K562 (cell line): ENCODE data around the gene TMEM138. TPM values are rescaled to one million over a fixed set of nuclear protein-coding genes. Genes with fewer than 3 reads are reported as not detected.

Experiments
- ATF1 ChIP-seq, 2 experiments: fragments of 450-650 bp in 1 of 2; IDR thresholded peaks; 2 replicates each; pipeline ENCODE4 v1.6.1; 2016; ENCODE audit warnings: missing compliant biosample characterization in 1 of 2, missing genetic modification characterization in 1 of 2
- EP300 ChIP-seq: IDR thresholded peaks from 2 replicates; pipeline ENCODE4 v1.6.1; 2012; ENCODE audit warnings: low read length, improper control_type of control experiment
- NR2C1 ChIP-seq, 2 experiments: fragments of 450-650 bp; IDR thresholded peaks; 2 replicates each; pipeline ENCODE4 v1.6.1; 2017; ENCODE audit warnings: mild to moderate bottlenecking in 2 of 2, antibody characterized with exemption in 1 of 2, inconsistent platforms in 1 of 2, missing compliant biosample characterization in 1 of 2, missing genetic modification characterization in 1 of 2
- NR3C1 ChIP-seq: sonication (generic); formaldehyde crosslinking; IDR thresholded peaks from 2 replicates; pipeline ENCODE4 v1.8.1; 2022; ENCODE audit warnings: missing genetic modification reagents
- PCBP1 ChIP-seq: fragments of 200-400 bp; formaldehyde crosslinking; IDR thresholded peaks from 2 replicates; pipeline ENCODE4 v1.6.1; 2018; ENCODE audit warnings: mild to moderate bottlenecking, low read depth, low read length; ENCODE audit not compliant: poor library complexity, severe bottlenecking
- ZFP1 ChIP-seq: fragments of 450-650 bp; formaldehyde crosslinking; IDR thresholded peaks from 2 replicates; pipeline ENCODE4 v1.4.0; 2020; ENCODE audit warnings: mild to moderate bottlenecking, mixed read lengths
- ZNF395 ChIP-seq: fragments of 200-800 bp; sonication (Bioruptor generic); IDR thresholded peaks from 2 replicates; pipeline ENCODE4 v1.6.1; 2017; ENCODE audit warnings: missing genetic modification characterization, missing compliant biosample characterization
- polyA plus RNA-seq, 8 experiments: library from polyadenylated mRNA; depleted of rRNA in 4 of 8; stranded (reverse) in 5 of 8; unstranded in 3 of 8; fragments of >200 nt; fragmentation: Nextera tagmentation in 2 of 8; fragmentation: Illumina TruSeq in 1 of 8; extraction: Ambion mirVana in 2 of 8; extraction: Trizol in 1 of 8; gene quantifications; 2 replicates each; pipeline versions ENCODE4 v1.2.1 to v1.2.3, GENCODE V29; 2011 to 2014; ENCODE audit warnings: inconsistent platforms in 1 of 8, missing spikeins in 1 of 8
- total RNA-seq, 7 experiments: library from RNA; depleted of rRNA in 6 of 7; stranded (reverse); fragments of >200 nt in 6 of 7; fragmentation: Illumina TruSeq in 2 of 7; extraction: Trizol in 2 of 7; gene quantifications; 2 replicates each; pipeline versions ENCODE4 v1.2.1 to v1.2.3, GENCODE V29; 2011 to 2021; ENCODE audit warnings: low replicate concordance in 1 of 7
- TF ChIP-seq, protein P1 (sequence below): fragments of 450-650 bp; IDR thresholded peaks from 2 replicates; pipeline ENCODE4 v1.6.1; 2017; ENCODE audit warnings: antibody characterized with exemption, mild to moderate bottlenecking

The TMEM138 gene
- total and polyA plus RNA-seq, 9 of the 15 experiments (the other 6 are each of a cell fraction or from before 2014, with no cell fraction given) = 23.2 to 168 (median 63.1) TPM

DNA sequence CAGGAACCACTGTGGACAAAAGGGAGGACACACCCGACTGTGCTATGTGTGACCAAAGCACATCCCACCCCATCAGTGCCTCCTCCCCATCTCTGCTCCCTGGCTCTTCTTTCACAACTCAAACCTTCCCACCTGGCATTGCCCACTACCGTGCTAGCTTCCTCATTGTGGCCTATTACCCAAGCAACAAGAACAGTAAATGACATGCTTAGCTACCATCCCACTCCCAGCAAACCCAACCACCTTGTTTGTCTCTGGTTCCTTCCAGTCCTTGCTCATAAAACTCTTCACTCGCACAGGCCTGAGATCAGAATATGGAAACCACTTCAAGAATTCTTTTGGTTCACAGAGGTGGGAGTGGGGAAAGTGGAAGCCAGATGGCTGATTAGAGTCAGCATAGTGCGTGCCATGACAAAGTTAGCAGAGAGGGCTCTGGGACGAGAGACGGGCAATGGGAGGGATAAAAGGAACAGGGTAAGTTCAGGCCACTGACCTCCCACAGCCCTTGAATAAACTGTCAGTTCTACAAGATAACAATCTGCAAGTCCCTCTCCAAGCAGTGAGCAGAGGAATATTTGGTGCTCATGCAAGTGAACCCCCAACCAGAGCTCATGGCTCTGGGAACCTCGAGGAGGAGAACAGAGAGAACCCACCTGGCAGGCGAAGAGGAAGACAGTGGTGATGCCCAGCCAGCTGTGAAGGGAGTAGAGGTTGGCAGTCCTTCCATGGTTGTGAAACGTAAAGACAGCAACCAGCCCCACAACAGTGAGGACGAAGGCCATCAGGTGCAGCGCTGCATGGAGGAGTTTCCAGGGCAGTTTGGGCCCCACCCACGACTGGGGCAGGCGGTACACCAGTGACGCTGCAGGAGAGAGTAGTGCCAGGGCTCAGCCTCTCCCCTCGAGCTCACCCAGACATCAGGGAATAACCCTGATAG, 8.8 kb upstream of the TMEM138 start (continued):
- TF ChIP-seq ZFP1 (CRISPR knock-in tag) (no peak), ATF1 (CRISPR knock-in tag; IDR thresholded peaks at IDR 0.05) (no peak), ATF1 (tag; IDR thresholded peaks at IDR 0.05) (no peak), EP300 (peak; percentile 65), ZNF395 (CRISPR knock-in tag) (0 out of 2 replicates have a peak, but pooled peaks have one; percentile 18), NR2C1 (IDR thresholded peaks at IDR 0.05) (no peak), NR2C1 (tag; IDR thresholded peaks at IDR 0.05) (0 out of 2 replicates have a peak, but pooled peaks have one; percentile 8), PCBP1 (no peak), NR3C1 (CRISPR knock-in tag) (no peak)
- TF ChIP-seq, protein P1, sequence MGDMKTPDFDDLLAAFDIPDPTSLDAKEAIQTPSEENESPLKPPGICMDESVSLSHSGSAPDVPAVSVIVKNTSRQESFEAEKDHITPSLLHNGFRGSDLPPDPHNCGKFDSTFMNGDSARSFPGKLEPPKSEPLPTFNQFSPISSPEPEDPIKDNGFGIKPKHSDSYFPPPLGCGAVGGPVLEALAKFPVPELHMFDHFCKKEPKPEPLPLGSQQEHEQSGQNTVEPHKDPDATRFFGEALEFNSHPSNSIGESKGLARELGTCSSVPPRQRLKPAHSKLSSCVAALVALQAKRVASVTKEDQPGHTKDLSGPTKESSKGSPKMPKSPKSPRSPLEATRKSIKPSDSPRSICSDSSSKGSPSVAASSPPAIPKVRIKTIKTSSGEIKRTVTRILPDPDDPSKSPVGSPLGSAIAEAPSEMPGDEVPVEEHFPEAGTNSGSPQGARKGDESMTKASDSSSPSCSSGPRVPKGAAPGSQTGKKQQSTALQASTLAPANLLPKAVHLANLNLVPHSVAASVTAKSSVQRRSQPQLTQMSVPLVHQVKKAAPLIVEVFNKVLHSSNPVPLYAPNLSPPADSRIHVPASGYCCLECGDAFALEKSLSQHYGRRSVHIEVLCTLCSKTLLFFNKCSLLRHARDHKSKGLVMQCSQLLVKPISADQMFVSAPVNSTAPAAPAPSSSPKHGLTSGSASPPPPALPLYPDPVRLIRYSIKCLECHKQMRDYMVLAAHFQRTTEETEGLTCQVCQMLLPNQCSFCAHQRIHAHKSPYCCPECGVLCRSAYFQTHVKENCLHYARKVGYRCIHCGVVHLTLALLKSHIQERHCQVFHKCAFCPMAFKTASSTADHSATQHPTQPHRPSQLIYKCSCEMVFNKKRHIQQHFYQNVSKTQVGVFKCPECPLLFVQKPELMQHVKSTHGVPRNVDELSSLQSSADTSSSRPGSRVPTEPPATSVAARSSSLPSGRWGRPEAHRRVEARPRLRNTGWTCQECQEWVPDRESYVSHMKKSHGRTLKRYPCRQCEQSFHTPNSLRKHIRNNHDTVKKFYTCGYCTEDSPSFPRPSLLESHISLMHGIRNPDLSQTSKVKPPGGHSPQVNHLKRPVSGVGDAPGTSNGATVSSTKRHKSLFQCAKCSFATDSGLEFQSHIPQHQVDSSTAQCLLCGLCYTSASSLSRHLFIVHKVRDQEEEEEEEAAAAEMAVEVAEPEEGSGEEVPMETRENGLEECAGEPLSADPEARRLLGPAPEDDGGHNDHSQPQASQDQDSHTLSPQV = peak; percentile 68
